ENCODE measurements around the gene NPFFR2. TPM values are rescaled to one million over a fixed set of nuclear protein-coding genes. Genes with fewer than 3 reads are reported as not detected.

The NPFFR2 gene
- total and polyA plus RNA-seq, 2 experiments from 2014 or later, result 0.28 to 2.9 TPM

Other genes with a start within 250 kb of the NPFFR2 start
- gene GC, start 247.9 kb upstream of the NPFFR2 start, total RNA-seq (2014; rRNA removed; shearing (Covaris generic)), result 0.21 TPM in 1 of 2 replicates, not detected in the other
- gene GC, start 247.9 kb upstream of the NPFFR2 start, polyA plus RNA-seq (2016; fragmentation: Nextera tagmentation; extraction: Ambion mirVana), result 0.38 and 1.7 TPM in 2 replicates

All from GM23338 (cell line).